ENCODE data around the gene TRAF3IP3.

DNA sequence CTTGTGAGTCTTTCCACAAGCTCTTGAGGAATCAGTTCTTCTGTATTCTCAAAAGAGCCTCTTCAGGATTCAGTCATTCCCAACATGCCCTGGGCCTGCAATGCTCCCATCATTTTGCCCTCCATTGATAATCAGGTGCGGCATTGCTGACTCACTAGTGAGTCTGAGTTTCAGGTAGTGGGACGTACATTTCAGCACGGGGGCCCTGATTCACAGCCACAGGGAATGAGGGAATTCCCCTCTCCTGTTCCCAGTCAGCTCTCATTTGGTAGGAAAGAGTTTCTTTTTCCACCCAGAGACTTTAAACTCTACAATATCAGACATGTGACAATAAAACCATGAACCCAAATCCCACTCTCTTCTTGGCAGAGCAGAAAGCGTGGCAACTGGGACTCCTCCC, 53.8 kb downstream of the TRAF3IP3 start:
- TF ChIP-seq CTCF (IDR thresholded peaks at IDR 0.05) = no peak
- no peak for TF ChIP-seq POLR2A (IDR thresholded peaks at IDR 0.05)
- no peak for TF ChIP-seq POLR2AphosphoS5 (IDR thresholded peaks at IDR 0.05; ENCODE audit: insufficient read depth in 1 of 2, low read depth in 1 of 2)

Measured in vagina (tissue), 2 donors.